Measurements from ENCODE around the gene SCG5.

DNA sequence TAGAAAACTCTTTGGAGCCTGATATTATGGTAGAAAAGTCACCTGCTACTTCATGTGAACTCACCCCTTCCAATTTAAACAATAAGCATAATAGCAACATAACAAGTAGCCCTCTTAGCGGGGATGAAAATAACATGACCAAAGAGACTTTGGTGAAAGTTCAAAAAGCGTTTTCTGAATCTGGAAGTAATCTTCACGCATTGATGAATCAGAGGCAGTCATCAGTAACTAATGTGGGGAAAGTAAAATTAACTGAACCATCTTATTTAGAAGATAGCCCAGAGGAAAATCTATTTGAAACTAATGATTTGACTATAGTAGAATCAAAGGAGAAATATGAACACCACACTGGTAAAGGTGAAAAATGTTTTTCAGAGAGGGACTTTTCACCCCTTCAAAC lies 5.1 kb upstream of the SCG5 start:
- TF ChIP-seq CTCF (IDR thresholded peaks at IDR 0.05; ENCODE audit: low read length) (no peak), EZH2 (IDR thresholded peaks at IDR 0.05; ENCODE audit: borderline replicate concordance, low read length) (no peak)

Measured in OCI-LY1 (cell line).